Sigmoid colon (tissue), 4 donors: Measurements from ENCODE around the gene POLR2H.
"Not testable (repeated sequence)": the region's sequence is repeated elsewhere in the genome, so short reads cannot be mapped to it uniquely, and the experiment has no call there.

Experiments
- CTCF ChIP-seq, 4 experiments: fragments of 450-650 bp in 3 of 4; fragments of 200-600 bp in 1 of 4; IDR thresholded peaks; one replicate each; pipeline ENCODE4 v1.5.1; 2016 to 2019; ENCODE audit warnings: antibody characterized with exemption in 4 of 4, mild to moderate bottlenecking in 3 of 4, moderate library complexity in 2 of 4
- POLR2AphosphoS5 ChIP-seq, 4 donors: sonication (generic); formaldehyde crosslinking; IDR thresholded peaks; one replicate each; pipeline ENCODE4 v1.6.1; 2017; ENCODE audit warnings: antibody characterized with exemption in 4 of 4

DNA sequence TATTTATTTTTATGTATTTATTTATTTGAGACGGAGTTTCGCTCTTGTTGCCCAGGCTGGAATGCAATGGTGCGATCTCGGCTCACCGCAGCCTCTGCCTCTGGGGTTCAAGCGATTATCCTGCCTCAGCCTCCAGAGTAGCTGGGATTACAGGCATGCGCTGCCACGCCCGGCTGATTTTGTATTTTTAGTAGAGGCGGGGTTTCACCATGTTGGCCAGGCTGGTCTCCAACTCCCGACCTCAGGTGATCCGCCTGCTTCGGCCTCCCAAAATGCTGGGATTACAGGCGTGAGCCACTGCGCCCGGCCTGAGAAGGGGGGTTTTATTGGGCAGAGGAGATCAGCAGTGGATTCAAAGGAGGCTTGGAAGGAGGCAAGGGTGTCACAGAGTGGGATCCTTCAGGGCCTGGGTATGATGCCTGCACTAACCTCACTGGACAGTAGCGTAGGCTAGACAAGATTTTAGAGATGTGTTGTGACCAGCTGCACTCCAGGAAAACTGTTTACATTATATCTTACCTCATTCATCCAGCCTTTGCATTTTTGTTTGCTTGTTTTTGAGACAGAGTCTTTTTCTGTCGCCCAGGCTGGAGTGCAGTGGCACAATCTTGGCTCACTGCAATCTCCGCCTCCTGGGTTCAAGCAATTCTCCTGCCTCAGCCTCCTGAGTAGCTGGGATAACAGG lies 21.9 kb upstream of the POLR2H start:
- TF ChIP-seq CTCF, POLR2AphosphoS5 (IDR thresholded peaks at IDR 0.05): not testable (repeated sequence)
